ENCODE data around the gene CARMIL3. TPM values are rescaled to one million over a fixed set of nuclear protein-coding genes. Genes with fewer than 3 reads are reported as not detected.
"Not testable (repeated sequence)": the region's sequence is repeated elsewhere in the genome, so short reads cannot be mapped to it uniquely, and the experiment has no call there.

The CARMIL3 gene
- total RNA-seq, 2 donors from 2014 or later: 0.59 to 3.9 TPM

DNA sequence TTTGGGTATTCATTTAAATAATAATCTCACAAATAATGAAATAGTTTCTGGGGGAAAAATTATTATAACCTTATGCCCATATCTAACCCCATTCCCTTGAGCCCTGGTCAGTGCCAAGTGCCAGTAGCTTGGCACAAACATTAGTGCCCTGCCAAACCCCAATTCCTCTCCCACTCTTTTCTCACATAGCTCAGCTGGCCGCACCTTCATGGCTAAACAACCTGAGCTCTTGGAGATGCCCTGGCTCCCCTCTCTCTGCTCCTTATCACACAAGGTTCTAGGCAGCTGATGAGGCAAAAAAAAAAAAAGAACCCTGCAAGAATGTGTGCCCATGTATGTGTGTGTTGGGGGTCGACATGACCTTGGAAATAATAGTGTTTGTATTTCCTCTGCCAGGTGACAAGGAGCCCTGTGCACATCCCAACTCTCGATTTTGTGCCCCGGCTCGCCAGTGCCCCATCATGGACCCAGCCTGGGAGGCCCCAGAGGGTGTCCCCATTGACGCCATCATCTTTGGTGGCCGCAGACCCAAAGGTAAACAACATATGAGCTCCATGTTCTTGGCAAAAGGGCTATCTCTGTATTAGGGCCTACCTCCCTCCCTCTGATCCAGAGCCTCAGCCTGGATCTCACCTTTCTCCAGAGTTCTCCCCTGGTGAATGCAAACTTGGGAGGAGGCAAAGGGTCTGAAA is 50.7 kb downstream of the CARMIL3 start:
- H3K27me3 ChIP-seq (replicated peaks; ENCODE audit: insufficient read depth): no peaks in the 10 kb centered on the region
- no peaks in the 10 kb centered on the region for H3K9me3 ChIP-seq
- H3K4me1 ChIP-seq (replicated peaks): no peaks in the 10 kb centered on the region
- intact Hi-C loops (cut with DNase I): no loop called here
- DNase-seq (ENCODE audit: low spot score): no peak
- no peak overlapping the region for H3K27ac ChIP-seq
- TF ChIP-seq POLR2A (IDR thresholded peaks at IDR 0.05) (no peak), POLR2AphosphoS5 (IDR thresholded peaks at IDR 0.05) (no peak), CTCF (IDR thresholded peaks at IDR 0.05) (no peak)
- WGBS: 83% methylated on average over 7 of the region's 7 CpGs
- H3K36me3 ChIP-seq: no peaks in the 10 kb centered on the region
- H3K4me3 ChIP-seq: no peak overlapping the region

- intact Hi-C loops (cut with DNase I): no loop called here
- WGBS: 82% methylated on average over 13 of the region's 13 CpGs
Measured at GRCh38 chr14:24103451-24103850, 51.6 kb downstream of the CARMIL3 start.

DNA sequence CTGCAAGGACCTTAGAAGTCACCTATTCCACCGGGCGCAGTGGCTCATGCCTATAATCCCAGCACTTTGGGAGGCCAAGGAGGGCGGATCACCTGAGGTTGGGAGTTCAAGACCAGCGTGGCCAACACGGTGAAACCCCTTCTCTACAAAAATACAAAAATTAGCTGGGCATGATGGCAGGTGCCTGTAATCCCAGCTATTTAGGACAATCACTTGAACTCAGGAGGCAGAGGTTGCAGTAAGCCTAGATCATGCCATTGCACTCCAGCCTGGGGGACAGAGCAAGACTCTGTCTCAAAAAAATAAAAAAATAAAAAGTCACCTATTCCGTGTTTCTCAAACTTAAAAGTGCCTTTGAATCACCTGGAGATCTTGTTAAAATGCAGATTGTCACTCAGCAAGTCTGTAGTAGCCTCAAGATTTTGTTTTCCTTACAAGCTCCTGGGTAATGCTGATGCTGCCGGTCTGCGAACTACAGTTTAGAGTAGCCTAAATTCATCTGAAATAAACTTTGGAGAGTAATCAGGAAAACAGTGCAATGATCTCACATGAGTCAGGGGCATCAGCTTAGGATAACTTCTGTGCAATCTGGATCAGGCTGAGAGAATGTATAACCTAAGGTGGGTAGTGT is 53.9 kb downstream of the CARMIL3 start:
- H3K36me3 ChIP-seq; DNase-seq (ENCODE audit: low spot score); H3K4me1 ChIP-seq (replicated peaks); H3K27me3 ChIP-seq (replicated peaks; ENCODE audit: insufficient read depth); H3K4me3 ChIP-seq; H3K9me3 ChIP-seq; H3K27ac ChIP-seq: not testable (repeated sequence)
- 91% methylated on average over 8 of the region's 8 CpGs for WGBS
- intact Hi-C loops (cut with DNase I): loop anchor here (5.0 kb wide), 1 partner anchor 48 kb away; no protein-coding TSS in a partner anchor

More at GRCh38 chr14:24103451-24103850, 51.6 kb downstream of the CARMIL3 start:
- TF ChIP-seq CTCF (IDR thresholded peaks at IDR 0.05) (no peak), POLR2A (IDR thresholded peaks at IDR 0.05) (no peak), POLR2AphosphoS5 (IDR thresholded peaks at IDR 0.05) (no peak)
- DNase-seq (ENCODE audit: low spot score): no peak
- Histone ChIP-seq H3K36me3 (no peaks in the 10 kb centered on the region), H3K27ac (no peak overlapping the region), H3K4me1 (replicated peaks) (no peaks in the 10 kb centered on the region), H3K4me3 (no peak overlapping the region), H3K27me3 (replicated peaks; ENCODE audit: insufficient read depth) (no peaks in the 10 kb centered on the region), H3K9me3 (no peaks in the 10 kb centered on the region)

DNA sequence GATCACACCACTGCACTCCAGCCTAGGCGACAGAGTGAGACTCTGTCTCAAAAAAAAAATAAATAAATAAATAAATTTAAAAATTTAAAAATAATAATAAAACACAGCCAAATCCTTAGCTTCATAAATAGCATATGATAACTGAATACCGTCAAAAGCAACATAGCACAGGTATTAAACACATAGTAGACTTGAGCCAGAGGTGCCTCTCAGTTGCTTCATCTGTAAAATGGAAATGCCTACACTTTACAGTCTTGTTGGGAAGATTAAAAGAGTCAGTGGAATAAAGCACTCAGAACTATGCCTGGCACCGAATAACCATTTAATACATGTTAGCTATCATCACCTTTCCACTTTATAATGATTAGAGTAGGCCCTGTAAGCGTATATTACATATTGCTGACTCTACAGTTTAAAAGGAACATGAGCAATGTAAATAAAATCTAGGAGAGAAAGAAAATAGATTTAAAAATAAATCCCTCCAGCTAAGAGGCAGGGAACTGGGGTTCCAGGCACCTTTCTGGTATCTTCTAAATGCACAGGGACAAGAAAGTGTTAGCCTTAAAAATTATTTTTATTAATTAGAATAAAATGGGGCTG is 55.0 kb downstream of the CARMIL3 start:
- no peak for DNase-seq (ENCODE audit: low spot score)
- Histone ChIP-seq H3K4me1 (replicated peaks) (no peaks in the 10 kb centered on the region), H3K27me3 (replicated peaks; ENCODE audit: insufficient read depth) (no peaks in the 10 kb centered on the region), H3K36me3 (no peaks in the 10 kb centered on the region), H3K9me3 (no peaks in the 10 kb centered on the region), H3K4me3 (no peak overlapping the region), H3K27ac (no peak overlapping the region)
- 89% methylated on average over 4 of the region's 4 CpGs for WGBS
- TF ChIP-seq CTCF (IDR thresholded peaks at IDR 0.05): no peak
- intact Hi-C loops (cut with DNase I): loop anchor here (5.0 kb wide), 1 partner anchor 49 kb away; no protein-coding TSS in a partner anchor

- Histone ChIP-seq H3K9me3 (no peaks in the 10 kb centered on the region), H3K4me1 (replicated peaks) (no peaks in the 10 kb centered on the region), H3K36me3 (no peaks in the 10 kb centered on the region), H3K27me3 (replicated peaks; ENCODE audit: insufficient read depth) (no peaks in the 10 kb centered on the region), H3K27ac (no peak overlapping the region), H3K4me3 (no peak overlapping the region)
- TF ChIP-seq CTCF (IDR thresholded peaks at IDR 0.05) (no peak), POLR2AphosphoS5 (IDR thresholded peaks at IDR 0.05) (no peak), POLR2A (IDR thresholded peaks at IDR 0.05) (no peak)
- intact Hi-C loops (cut with DNase I): loop anchor here (5.0 kb wide), 1 partner anchor 51 kb away; no protein-coding TSS in a partner anchor
- no peak for DNase-seq (ENCODE audit: low spot score)
- WGBS: 48% methylated on average over 5 of the region's 5 CpGs
Measured at GRCh38 chr14:24108336-24108874, 56.6 kb downstream of the CARMIL3 start.

Measured in prostate gland (tissue), 2 donors.